ENCODE measurements around the gene KIF7. TPM values are rescaled to one million over a fixed set of nuclear protein-coding genes. Genes with fewer than 3 reads are reported as not detected.

KIF7 gene
- total and polyA plus RNA-seq, 2 of the 4 experiments (the other 2 are of a cell fraction): 5.0 to 9.0 TPM

GRCh38 chr15:89666184-89666857 lies 11.1 kb upstream of the KIF7 start:
- H3K14ac ChIP-seq (replicated peaks; ENCODE audit: low read depth, low read length): peak overlapping the region; percentile 7; the same call in 1 of the 2 replicates
- peak overlapping the region; percentile 95 for H2AFZ ChIP-seq (replicated peaks; ENCODE audit: low read length, poor library complexity)
- H3K56ac ChIP-seq (ENCODE audit: extremely low read depth, insufficient read depth, low read length): no peak overlapping the region
- intact Hi-C loops (cut with micrococcal nuclease): no loop called here
- H3K23ac ChIP-seq (ENCODE audit: low read depth, low read length): peak overlapping the region; percentile 12; the same call in 1 of the 2 replicates
- no peak overlapping the region for H3K18ac ChIP-seq (ENCODE audit: low read depth, low read length)
- no peak overlapping the region; the same call in 1 of the 2 replicates for H3K4me2 ChIP-seq (ENCODE audit: low read depth, low read length)
- no peaks in the 10 kb centered on the region for H4K20me1 ChIP-seq (ENCODE audit: insufficient read depth, low read length)
- no CpG with 5 or more reads among the region's 8 CpGs for WGBS, 2 experiments (ENCODE audit: extremely low coverage in 2 of 2, insufficient read length in 1 of 2)
- H2BK5ac ChIP-seq (ENCODE audit: low read depth, low read length, poor library complexity, severe bottlenecking): no peak overlapping the region
- peak overlapping the region; percentile 48 for H2AK9ac ChIP-seq (replicated peaks; ENCODE audit: low read depth, low read length, poor library complexity)
- peak overlapping the region; percentile 90 for H4K5ac ChIP-seq (ENCODE audit: low read depth, low read length)
- H3K79me1 ChIP-seq (ENCODE audit: low read depth in 1 of 2, low read length in 2 of 2): peaks cover 0 to 9% of the 10 kb centered on the region in 2 experiments; a peak in 2 of 4 replicates
- H2BK120ac ChIP-seq (ENCODE audit: low read depth, low read length): peak overlapping the region; percentile 25
- in situ Hi-C loops (cut with MboI; ENCODE audit: low sequenced_read_pairs): no loop called here
- H4K8ac ChIP-seq (ENCODE audit: low read depth in 2 of 2, low read length in 2 of 2): peak overlapping the region; percentile 21 to 79
- H2BK15ac ChIP-seq (ENCODE audit: low read depth, low read length): no peak overlapping the region; the same call in 2 of the 3 replicates
- peak overlapping the region; percentile 64 for H3K4ac ChIP-seq (ENCODE audit: low read depth, low read length)
- POLR2A ChIA-PET (ENCODE audit: unreplicated experiment): interaction anchor here (0.6 kb wide), 1 partner anchor 12 kb away, joined by 3 read pairs; no protein-coding TSS in a partner anchor
- no peak for TF ChIP-seq RCOR1 (IDR thresholded peaks at IDR 0.05; ENCODE audit: insufficient replicate concordance, low read length)
- TF ChIP-seq RFX5 (IDR thresholded peaks at IDR 0.05; ENCODE audit: low read depth, low read length): no peak
- no peak for TF ChIP-seq MAZ (IDR thresholded peaks at IDR 0.05; ENCODE audit: borderline replicate concordance, low read depth, low read length)
- no peak for TF ChIP-seq CTCF (conservative IDR thresholded peaks at IDR 0.05; ENCODE audit: low read depth, low read length)
- no peak for TF ChIP-seq POLR2A (IDR thresholded peaks at IDR 0.05; ENCODE audit: low read depth, low read length)
- TF ChIP-seq MXI1 (IDR thresholded peaks at IDR 0.05; ENCODE audit: borderline replicate concordance, low read depth, low read length): no peak
- H3K36me3 ChIP-seq (ENCODE audit: control insufficient read depth, insufficient read depth, low read length): no peaks in the 10 kb centered on the region
- H3K27me3 ChIP-seq (ENCODE audit: control insufficient read depth, insufficient read depth, low read length): no peaks in the 10 kb centered on the region
- H2BK20ac ChIP-seq (ENCODE audit: low read depth, low read length): no peak overlapping the region
- H3K9me3 ChIP-seq (ENCODE audit: control insufficient read depth, insufficient read depth, low read length): no peaks in the 10 kb centered on the region
- BruUV-seq (replicated peaks): no TSS peak
- H3K4me1 ChIP-seq (ENCODE audit: control insufficient read depth, insufficient read depth, low read length): peaks cover 14% of the 10 kb centered on the region
- dilution Hi-C loops (cut with HindIII; ENCODE audit: low sequenced_read_pairs, unreplicated experiment): no loop called here
- H3K4me3 ChIP-seq (ENCODE audit: insufficient read depth, low read depth, low read length): no peak overlapping the region
- H2AK5ac ChIP-seq (ENCODE audit: low read depth, low read length): peak overlapping the region; percentile 61; the same call in 1 of the 2 replicates
- H3K9ac ChIP-seq (ENCODE audit: low read depth, low read length): no peak overlapping the region
- CTCF ChIA-PET: interaction anchor here (0.6 to 1.4 kb wide), 2 partner anchors 9 to 223 kb away, joined by 3 read pairs; no protein-coding TSS in a partner anchor
- no peak for ATAC-seq (ENCODE audit: low read depth)
- no peak for DNase-seq
- peak overlapping the region; percentile 74 for H4K91ac ChIP-seq (ENCODE audit: insufficient read depth, low read depth, low read length)
- no peak overlapping the region for H3K27ac ChIP-seq (ENCODE audit: insufficient read depth, low read length)
- peaks cover 15% of the 10 kb centered on the region for H3K9me1 ChIP-seq (ENCODE audit: insufficient read depth, low read length)
